DND-41 (cell line): ENCODE measurements around the gene SKAP1.

ENCODE experiments used
- ATAC-seq: fragments of 200-7000 bp; cut with Tn5 transposase; 3 replicates; pipeline ENCODE4 v1.9.1; 2021; ENCODE audit warnings: low read depth; ENCODE audit not compliant: insufficient read depth
- DNase-seq: peaks from one replicate; pipeline ENCODE4 v3.0.0-alpha.2; 2020
- H2AFZ ChIP-seq: 2 replicates; pipeline ENCODE4 v1.6.0; 2012; ENCODE audit warnings: low read depth, low read length
- H3K27ac ChIP-seq: 2 replicates; pipeline ENCODE4 v1.5.1; 2012; ENCODE audit warnings: low read length, inconsistent platforms
- H3K27me3 ChIP-seq: fragments of 200-600 bp; sonication (generic); 2 replicates; pipeline ENCODE4 v1.6.0; 2012; ENCODE audit warnings: low read length, mild to moderate bottlenecking, inconsistent platforms; ENCODE audit not compliant: insufficient read depth, poor library complexity
- H3K36me3 ChIP-seq: 2 replicates; pipeline ENCODE4 v1.5.1; 2012; ENCODE audit warnings: low read length, inconsistent platforms; ENCODE audit not compliant: insufficient read depth
- H3K4me1 ChIP-seq: 2 replicates; pipeline ENCODE4 v1.5.1; 2012; ENCODE audit warnings: mild to moderate bottlenecking, low read length; ENCODE audit not compliant: insufficient read depth
- H3K4me2 ChIP-seq: 2 replicates; pipeline ENCODE4 v1.6.0; 2012; ENCODE audit warnings: mild to moderate bottlenecking, moderate library complexity, low read length, inconsistent platforms; ENCODE audit not compliant: insufficient read depth
- H3K4me3 ChIP-seq, 2 experiments: fragments of 200-600 bp in 1 of 2; shearing (Covaris generic) in 1 of 2; 2 replicates each; pipeline ENCODE4 v1.5.1; 2012 to 2016; ENCODE audit warnings: inconsistent platforms in 2 of 2, low read length in 2 of 2, mild to moderate bottlenecking in 2 of 2, low read depth in 1 of 2, moderate library complexity in 1 of 2
- H3K79me2 ChIP-seq: 2 replicates; pipeline ENCODE4 v1.6.0; 2012; ENCODE audit warnings: low read length, inconsistent platforms; ENCODE audit not compliant: insufficient read depth
- H3K9ac ChIP-seq: 2 replicates; pipeline ENCODE4 v1.6.0; 2012; ENCODE audit warnings: low read depth, mild to moderate bottlenecking, inconsistent platforms, low read length, moderate library complexity
- H3K9me3 ChIP-seq: 2 replicates; pipeline ENCODE4 v1.5.1; 2012; ENCODE audit warnings: low read length, moderate library complexity, mild to moderate bottlenecking, inconsistent platforms; ENCODE audit not compliant: insufficient read depth, severe bottlenecking
- H4K20me1 ChIP-seq: 2 replicates; pipeline ENCODE4 v1.6.0; 2012; ENCODE audit warnings: low read length; ENCODE audit not compliant: insufficient read depth
- EZH2 ChIP-seq: IDR thresholded peaks from 3 replicates; pipeline ENCODE4 v1.6.1; 2012; ENCODE audit warnings: borderline replicate concordance, low read depth, mild to moderate bottlenecking, moderate library complexity, low read length, inconsistent platforms; ENCODE audit not compliant: severe bottlenecking
- TF ChIP-seq, protein P1 (sequence below): IDR thresholded peaks from 2 replicates; pipeline ENCODE4 v1.5.1; 2012; ENCODE audit warnings: borderline replicate concordance, low read length, moderate library complexity, mild to moderate bottlenecking; ENCODE audit not compliant: poor library complexity, severe bottlenecking; ENCODE audit errors: extremely low read depth

The SKAP1 gene

DNA sequence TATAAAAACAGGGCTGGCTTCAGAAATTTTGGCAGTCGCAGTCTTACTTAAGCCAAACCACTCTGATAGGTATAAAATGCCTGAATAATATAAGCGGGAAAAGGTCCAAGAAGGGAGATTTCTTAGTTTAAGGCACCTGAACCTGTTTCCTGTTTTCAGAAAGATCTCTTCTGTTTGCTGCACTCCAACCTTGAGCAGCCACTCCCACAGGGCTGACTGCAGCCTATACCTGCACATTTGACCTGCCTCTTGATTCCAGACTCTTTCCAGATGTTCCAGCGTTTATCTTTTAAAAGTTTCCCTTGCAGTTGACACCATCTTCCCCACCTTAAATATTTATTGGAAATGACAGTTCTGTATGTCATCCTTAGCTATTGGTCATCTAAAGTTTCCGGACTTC, 132.2 kb downstream of the SKAP1 start:
- TF ChIP-seq EZH2 = no peak
- TF ChIP-seq, protein P1, sequence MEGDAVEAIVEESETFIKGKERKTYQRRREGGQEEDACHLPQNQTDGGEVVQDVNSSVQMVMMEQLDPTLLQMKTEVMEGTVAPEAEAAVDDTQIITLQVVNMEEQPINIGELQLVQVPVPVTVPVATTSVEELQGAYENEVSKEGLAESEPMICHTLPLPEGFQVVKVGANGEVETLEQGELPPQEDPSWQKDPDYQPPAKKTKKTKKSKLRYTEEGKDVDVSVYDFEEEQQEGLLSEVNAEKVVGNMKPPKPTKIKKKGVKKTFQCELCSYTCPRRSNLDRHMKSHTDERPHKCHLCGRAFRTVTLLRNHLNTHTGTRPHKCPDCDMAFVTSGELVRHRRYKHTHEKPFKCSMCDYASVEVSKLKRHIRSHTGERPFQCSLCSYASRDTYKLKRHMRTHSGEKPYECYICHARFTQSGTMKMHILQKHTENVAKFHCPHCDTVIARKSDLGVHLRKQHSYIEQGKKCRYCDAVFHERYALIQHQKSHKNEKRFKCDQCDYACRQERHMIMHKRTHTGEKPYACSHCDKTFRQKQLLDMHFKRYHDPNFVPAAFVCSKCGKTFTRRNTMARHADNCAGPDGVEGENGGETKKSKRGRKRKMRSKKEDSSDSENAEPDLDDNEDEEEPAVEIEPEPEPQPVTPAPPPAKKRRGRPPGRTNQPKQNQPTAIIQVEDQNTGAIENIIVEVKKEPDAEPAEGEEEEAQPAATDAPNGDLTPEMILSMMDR = no peak
- no peaks in the 10 kb centered on the region for H3K36me3 ChIP-seq
- H3K9me3 ChIP-seq = no peaks in the 10 kb centered on the region
- ATAC-seq (no peak), DNase-seq (no peak)
- H2AFZ ChIP-seq = no peak overlapping the region
- H3K4me2 ChIP-seq = no peak overlapping the region
- H3K4me1 ChIP-seq = no peaks in the 10 kb centered on the region
- no peak overlapping the region for H3K9ac ChIP-seq
- H3K27me3 ChIP-seq = peaks cover 48% of the 10 kb centered on the region
- H3K4me3 ChIP-seq = no peak overlapping the region
- no peaks in the 10 kb centered on the region for H3K79me2 ChIP-seq
- no peak overlapping the region for H3K27ac ChIP-seq
- no peaks in the 10 kb centered on the region for H4K20me1 ChIP-seq

DNA sequence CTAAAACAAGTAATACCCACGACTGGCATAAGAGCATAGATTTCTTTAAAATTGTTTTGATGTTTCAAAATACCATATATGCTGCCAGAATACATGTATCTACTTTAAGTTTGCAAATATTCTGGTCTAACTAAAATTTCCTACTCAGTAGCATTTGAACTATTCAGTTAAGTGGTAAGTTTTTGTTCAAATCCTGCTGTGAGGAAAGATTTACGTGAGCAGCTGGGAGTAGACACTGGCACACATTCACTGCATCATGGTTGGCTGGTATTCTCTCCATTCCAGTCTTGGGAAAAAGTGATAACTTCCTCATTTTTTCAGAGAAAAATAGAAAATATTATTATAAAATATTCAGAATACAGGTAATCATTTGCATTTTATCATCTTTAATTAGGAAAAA, 133.6 kb downstream of the SKAP1 start:
- Histone ChIP-seq H3K9ac (no peak overlapping the region), H2AFZ (no peak overlapping the region), H4K20me1 (no peaks in the 10 kb centered on the region), H3K36me3 (no peaks in the 10 kb centered on the region), H3K9me3 (no peaks in the 10 kb centered on the region), H3K27ac (no peak overlapping the region), H3K79me2 (no peaks in the 10 kb centered on the region), H3K4me1 (no peaks in the 10 kb centered on the region), H3K4me3 (no peak overlapping the region), H3K4me2 (no peak overlapping the region), H3K27me3 (peaks cover 53% of the 10 kb centered on the region)
- no peak for ATAC-seq
- DNase-seq = no peak
- no peak for TF ChIP-seq EZH2
- TF ChIP-seq, protein P1 = no peak

- DNase-seq = no peak
- Histone ChIP-seq H3K4me3 (no peak overlapping the region), H3K4me2 (no peak overlapping the region), H3K9ac (no peak overlapping the region), H3K9me3 (no peaks in the 10 kb centered on the region), H3K27me3 (peaks cover 55% of the 10 kb centered on the region), H4K20me1 (no peaks in the 10 kb centered on the region), H3K36me3 (no peaks in the 10 kb centered on the region), H2AFZ (no peak overlapping the region), H3K27ac (no peak overlapping the region), H3K79me2 (no peaks in the 10 kb centered on the region), H3K4me1 (no peaks in the 10 kb centered on the region)
- ATAC-seq = no peak
- TF ChIP-seq EZH2 = no peak
- TF ChIP-seq, protein P1 = no peak
Observed at GRCh38 chr17:48295362-48296288, 134.4 kb downstream of the SKAP1 start.
